ENCODE measurements around the gene DLL3.
A peak's percentile ranks its signal among the peaks of the same experiment; 100 is the strongest.
"Not testable (repeated sequence)": the region's sequence is repeated elsewhere in the genome, so short reads cannot be mapped to it uniquely, and the experiment has no call there.

The DLL3 gene, protein sequence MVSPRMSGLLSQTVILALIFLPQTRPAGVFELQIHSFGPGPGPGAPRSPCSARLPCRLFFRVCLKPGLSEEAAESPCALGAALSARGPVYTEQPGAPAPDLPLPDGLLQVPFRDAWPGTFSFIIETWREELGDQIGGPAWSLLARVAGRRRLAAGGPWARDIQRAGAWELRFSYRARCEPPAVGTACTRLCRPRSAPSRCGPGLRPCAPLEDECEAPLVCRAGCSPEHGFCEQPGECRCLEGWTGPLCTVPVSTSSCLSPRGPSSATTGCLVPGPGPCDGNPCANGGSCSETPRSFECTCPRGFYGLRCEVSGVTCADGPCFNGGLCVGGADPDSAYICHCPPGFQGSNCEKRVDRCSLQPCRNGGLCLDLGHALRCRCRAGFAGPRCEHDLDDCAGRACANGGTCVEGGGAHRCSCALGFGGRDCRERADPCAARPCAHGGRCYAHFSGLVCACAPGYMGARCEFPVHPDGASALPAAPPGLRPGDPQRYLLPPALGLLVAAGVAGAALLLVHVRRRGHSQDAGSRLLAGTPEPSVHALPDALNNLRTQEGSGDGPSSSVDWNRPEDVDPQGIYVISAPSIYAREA

DNA sequence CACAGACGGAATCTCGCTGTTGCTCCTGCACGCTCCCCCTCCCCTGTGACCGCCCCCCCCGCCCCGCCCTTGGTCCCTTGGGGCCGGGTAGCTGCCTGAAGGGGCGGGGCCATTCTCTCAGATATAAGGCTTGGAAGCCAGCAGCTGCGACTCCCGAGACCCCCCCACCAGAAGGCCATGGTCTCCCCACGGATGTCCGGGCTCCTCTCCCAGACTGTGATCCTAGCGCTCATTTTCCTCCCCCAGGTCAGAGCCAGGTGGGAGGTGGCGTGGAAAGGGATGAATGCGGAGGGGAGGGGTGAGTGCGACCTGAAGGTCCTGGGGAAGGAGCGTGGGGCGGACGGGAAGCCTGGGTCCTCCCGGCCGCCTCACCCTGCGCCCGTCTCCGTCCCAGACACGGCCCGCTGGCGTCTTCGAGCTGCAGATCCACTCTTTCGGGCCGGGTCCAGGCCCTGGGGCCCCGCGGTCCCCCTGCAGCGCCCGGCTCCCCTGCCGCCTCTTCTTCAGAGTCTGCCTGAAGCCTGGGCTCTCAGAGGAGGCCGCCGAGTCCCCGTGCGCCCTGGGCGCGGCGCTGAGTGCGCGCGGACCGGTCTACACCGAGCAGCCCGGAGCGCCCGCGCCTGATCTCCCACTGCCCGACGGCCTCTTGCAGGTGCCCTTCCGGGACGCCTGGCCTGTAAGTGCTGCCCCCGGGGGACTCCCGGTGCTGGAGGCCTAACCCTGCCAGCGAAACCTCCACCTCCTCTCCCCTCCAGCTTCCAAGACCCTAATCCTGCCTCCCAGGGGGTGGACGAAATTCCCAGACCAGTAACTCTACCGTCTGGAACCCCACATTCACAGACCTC, at the start of gene DLL3:
DLL3 (plus strand) TSS at position 150 of the 845 bp plus-strand sequence; CDS start at position 178, 28 bp downstream.
- no peak for DNase-seq (ENCODE audit: low spot score)

DNA sequence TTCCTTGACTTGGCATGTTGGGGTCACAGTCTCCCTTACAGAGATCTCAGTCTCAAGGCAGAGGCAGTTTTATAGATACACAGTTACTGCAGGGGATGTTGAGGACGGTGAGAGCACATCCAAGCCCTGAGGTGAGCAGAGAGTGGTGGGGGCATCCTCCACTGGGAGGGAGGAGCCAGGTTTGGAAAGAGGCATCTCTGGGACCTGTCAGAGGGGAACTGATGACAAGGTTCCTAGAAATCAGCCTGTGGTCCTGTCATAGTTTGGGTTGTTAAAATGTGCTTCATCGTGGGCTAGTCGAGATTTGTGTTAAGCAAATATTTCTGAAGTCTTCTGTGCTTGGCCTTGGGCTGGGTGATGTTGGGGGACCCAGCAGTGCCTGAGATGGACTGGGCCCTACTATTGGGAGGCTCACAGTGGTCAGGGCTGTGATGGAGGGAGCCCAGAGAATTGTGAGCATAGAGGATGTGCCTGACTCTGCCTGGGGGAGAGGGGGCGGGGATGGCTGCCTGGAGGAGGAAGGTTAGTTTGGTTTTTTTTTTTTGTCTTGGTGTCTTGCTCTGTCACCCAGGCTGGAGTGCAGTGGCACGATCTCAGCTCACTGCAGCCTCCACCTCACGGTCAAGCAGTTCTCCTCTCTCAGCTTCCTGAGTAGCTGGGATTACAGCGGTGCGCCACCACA, 49.5 kb upstream of the DLL3 start:
- DNase-seq (ENCODE audit: low spot score), result no peak

DNA sequence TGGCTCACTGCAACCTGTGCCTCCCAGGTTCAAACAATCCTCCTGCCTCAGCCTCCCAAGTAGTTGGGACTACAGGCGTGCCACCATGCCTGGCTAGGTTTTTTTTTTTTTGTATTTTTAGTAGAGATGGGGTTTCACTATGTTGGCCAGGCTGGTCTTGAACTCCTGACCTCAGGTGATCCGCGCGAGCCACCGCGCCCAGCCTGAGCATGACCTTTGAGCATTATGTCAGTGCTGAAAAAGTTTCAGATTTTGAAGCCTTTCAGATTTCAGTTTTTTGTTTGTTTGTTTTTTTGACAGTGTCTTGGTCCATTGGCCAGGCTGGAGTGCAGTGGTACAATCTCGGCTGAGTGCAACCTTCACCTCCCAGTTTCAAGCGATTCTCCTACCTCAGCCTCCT, 47.5 kb upstream of the DLL3 start:
- DNase-seq (ENCODE audit: low spot score), result not testable (repeated sequence)

DNA sequence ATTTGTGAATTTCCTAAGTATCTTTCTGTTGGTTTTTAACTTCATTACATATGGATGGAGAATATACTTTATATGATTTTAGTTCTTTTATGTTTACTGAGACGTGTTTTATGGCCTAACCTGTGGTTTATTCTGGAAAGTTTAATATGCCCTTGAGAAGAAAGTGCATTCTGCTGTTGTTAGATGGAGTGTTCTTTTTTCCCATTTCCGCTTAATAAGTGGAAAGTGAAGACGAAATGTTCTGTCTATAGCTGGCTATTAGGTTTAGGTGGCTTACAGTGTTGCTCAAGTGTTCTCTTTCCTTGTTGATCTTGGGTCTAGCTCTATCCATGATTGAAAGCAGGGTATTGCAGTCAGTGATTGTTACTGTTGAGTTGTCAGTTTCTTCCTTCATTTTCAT, 35.3 kb upstream of the DLL3 start:
- DNase-seq (ENCODE audit: low spot score), result no peak

GRCh38 chr19:39465956-39466747, 32.6 kb upstream of the DLL3 start:
- DNase-seq (ENCODE audit: low spot score), result no peak

- DNase-seq (ENCODE audit: low spot score), result no peak
Observed at GRCh38 chr19:39467941-39468340, 30.8 kb upstream of the DLL3 start.

DNA sequence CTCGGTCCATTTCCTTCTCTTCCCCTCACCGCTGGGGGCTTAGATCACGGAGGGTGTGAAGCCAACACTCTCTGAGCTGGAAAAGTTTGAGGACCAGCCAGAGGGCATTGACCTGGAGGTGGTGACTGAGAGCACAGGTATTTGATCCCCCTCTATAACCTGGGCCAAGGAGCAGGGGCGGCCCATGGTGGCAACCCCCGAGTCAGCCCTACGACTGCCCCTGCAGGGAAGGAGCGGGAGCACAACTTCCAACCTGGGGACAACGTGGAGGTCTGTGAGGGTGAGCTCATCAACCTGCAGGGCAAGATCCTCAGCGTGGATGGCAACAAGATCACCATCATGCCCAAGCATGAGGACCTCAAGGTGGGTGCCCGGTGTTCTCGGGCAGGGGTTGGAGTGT, 29.7 kb upstream of the DLL3 start:
- DNase-seq (ENCODE audit: low spot score), result no peak

DNA sequence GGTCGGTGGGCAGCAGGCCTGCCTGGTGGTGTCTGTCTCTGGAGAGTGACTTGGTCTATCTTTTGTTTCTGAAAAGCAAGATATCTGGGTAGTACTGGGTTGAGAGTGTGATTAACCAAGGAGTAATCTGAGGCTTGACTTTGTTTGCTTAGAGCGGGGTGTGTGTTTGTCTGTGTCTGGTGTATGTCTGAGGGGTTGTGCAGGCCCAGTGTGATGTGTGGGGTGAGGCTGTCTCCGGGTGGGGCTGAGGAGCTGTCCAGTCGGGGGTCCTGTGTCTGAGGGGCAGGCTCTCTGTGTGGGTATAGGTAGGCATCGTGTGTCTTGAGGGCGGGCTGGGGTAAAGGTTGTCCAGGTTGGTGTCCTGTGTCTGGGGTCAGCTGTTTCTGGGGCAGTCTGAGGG, 29.2 kb upstream of the DLL3 start:
- DNase-seq (ENCODE audit: low spot score), result no peak

DNA sequence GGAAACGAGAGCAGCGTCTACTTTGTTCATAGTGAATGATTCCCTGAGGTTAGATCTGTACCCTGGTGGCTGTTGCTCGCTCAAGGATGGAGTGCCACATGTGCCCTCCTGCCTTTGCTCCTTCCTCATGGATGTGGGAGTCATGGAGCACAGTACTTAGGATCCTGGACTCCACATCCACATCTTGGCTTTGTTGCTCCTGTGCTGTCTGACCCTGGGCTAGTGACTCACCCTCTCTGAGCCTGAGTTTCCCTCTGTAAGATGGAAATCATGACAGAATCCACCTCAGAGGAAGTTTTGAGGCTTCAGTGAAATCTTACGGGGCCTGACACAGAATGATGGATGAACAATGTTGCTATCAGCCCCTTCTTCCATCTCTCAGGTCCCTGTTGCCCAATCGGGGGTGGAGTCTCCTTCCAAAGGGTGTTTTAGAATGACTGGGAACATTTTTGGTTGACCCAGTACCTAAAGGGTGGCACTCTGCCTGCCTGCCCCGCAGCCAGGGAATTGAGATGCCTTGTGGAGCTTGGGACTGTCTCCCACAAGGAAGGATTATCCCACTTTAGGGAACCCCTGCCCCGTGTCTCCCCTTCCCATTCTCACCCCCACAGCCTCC, 27.9 kb upstream of the DLL3 start:
- DNase-seq (ENCODE audit: low spot score), result no peak

DNA sequence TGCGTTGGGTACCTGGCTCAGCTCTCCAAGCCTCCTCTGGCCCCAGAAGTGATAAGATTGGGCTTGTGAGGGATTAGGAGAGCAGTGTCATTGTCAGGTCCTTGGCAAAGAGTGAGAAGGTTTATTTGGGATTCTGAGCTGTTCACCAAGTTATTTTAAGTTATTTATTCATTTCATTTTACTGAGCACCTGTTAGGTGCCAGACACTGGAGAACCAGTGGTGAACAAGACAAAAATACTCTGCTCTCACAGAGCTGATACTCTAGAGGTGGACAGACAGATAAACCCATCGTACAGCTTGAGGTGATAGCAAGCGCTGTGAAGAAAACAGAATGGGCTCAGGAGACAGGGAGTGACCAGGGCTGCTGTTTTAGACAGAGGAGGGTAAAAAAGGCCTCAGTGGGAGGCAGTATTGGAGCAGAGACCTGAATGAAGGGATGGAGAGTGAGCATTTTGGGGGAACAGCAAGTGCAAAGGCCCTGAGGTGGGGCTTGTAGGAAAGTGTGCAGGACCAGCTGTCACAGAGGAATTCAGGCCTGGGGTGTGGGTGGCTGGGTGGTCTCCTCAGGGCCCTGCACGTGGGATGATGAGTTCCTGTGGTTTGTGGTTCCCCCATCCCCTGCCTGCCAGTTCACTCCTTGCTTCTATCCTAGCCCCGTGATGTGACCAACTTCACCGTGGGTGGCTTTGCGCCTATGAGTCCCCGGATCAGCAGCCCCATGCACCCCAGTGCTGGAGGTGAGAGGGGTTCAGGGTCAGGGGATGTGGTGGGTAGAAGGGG, 26.8 kb upstream of the DLL3 start:
- DNase-seq (ENCODE audit: low spot score), result no peak

- no peak for DNase-seq (ENCODE audit: low spot score)
Observed at GRCh38 chr19:39472746-39473442, 25.9 kb upstream of the DLL3 start.

- no peak for DNase-seq (ENCODE audit: low spot score)
Observed at GRCh38 chr19:39473443-39473960, 25.2 kb upstream of the DLL3 start.

- peak; percentile 31 for DNase-seq (ENCODE audit: low spot score)
Observed at GRCh38 chr19:39474139-39474620, 24.6 kb upstream of the DLL3 start.

DNA sequence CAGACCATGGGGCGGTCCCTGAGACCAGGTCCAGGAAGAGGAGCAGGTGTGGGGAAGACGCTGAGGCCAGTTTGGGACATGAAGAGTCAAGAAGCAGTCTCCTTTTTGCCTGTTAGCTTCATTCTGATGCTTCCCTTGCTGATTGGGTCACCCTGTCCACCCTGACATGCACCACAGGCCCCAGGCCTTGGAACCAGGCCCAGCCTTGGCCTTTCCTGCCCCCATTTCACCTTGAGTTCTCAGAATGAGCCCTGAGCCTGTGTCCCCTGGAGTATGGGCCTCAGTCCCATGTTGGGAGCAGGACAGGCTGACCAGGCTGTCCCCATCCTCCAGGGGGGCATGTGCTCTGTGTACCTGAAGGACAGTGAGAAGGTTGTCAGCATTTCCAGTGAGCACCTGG, 23.0 kb upstream of the DLL3 start:
- no peak for DNase-seq (ENCODE audit: low spot score)

- DNase-seq (ENCODE audit: low spot score), result not testable (repeated sequence)
Observed at GRCh38 chr19:39479319-39479801, 19.4 kb upstream of the DLL3 start.

DNA sequence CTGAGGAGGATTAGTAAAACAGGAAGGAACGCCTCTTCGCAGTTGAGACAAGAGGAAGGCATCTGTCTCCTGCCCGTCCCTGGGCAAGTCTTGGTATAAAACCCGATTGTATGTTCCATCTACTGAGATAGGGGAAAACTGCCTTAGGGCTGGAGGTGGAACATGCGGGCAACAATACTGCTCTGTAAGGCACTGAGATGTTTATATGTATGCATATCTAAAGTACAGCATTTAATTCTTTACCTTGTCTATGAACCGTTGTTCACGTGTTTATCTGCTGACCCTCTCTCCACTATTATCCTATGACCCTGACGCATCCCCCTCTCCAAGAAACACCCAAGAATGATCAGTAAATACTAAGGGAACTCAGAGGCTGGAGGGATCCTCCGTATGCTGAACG, 18.8 kb upstream of the DLL3 start:
- DNase-seq (ENCODE audit: low spot score), result no peak

- peak; percentile 88 for DNase-seq (ENCODE audit: low spot score)
Observed at GRCh38 chr19:39480337-39481228, 18.2 kb upstream of the DLL3 start, which contains the start of gene TIMM50. Gene TIMM50, plus strand, starts transcription at chr19:39480838. Its CDS starts 16 bp downstream, at chr19:39480854.

GRCh38 chr19:39481229-39481545, 17.6 kb upstream of the DLL3 start:
- no peak for DNase-seq (ENCODE audit: low spot score)
